SK-N-MC (cell line): ENCODE results near the gene MIA2.
"Not testable (repeated sequence)": the region's sequence is repeated elsewhere in the genome, so short reads cannot be mapped to it uniquely, and the experiment has no call there.

Source experiments
- DNase-seq: peaks from one replicate; pipeline ENCODE4 v3.0.0-alpha.2; 2011; ENCODE audit warnings: low read depth, low spot score
- H3K27ac ChIP-seq: fragments of 200-600 bp; sonication (generic); 2 replicates; pipeline ENCODE4 v1.5.1; 2016; ENCODE audit warnings: mixed run types
- H3K36me3 ChIP-seq: fragments of 200-600 bp; sonication (generic); 2 replicates; pipeline ENCODE4 v1.6.1; 2017; ENCODE audit warnings: antibody characterized with exemption, low read length, mixed read lengths; ENCODE audit not compliant: insufficient read depth
- H3K4me3 ChIP-seq: fragments of 200-600 bp; sonication (generic); 2 replicates; pipeline ENCODE4 v1.5.1; 2016
- H3K9ac ChIP-seq: fragments of 200-600 bp; sonication (generic); 2 replicates; pipeline ENCODE4 v1.8.0; 2017; ENCODE audit warnings: mixed run types, mixed read lengths; ENCODE audit not compliant: insufficient read length
- H3K9me3 ChIP-seq: fragments of 200-600 bp; sonication (generic); 2 replicates; pipeline ENCODE4 v1.6.1; 2017; ENCODE audit warnings: low read depth, mild to moderate bottlenecking, antibody characterized with exemption, low read length, moderate library complexity, mixed read lengths
- EZH2 ChIP-seq: fragments of 200-600 bp; sonication (generic); IDR thresholded peaks from one replicate; pipeline ENCODE4 v1.6.1; 2017; ENCODE audit warnings: antibody characterized with exemption
- FOXP2 ChIP-seq: optimal IDR thresholded peaks from 2 replicates; pipeline ENCODE3; 2011; ENCODE audit warnings: mild to moderate bottlenecking, moderate library complexity; ENCODE audit not compliant: insufficient read depth; ENCODE audit errors: extremely low read length, control extremely low read depth
- POLR2AphosphoS5 ChIP-seq: IDR thresholded peaks from 2 replicates; pipeline ENCODE4 v1.6.1; 2012; ENCODE audit warnings: mild to moderate bottlenecking, low read depth, low read length, borderline replicate concordance

The MIA2 gene

DNA sequence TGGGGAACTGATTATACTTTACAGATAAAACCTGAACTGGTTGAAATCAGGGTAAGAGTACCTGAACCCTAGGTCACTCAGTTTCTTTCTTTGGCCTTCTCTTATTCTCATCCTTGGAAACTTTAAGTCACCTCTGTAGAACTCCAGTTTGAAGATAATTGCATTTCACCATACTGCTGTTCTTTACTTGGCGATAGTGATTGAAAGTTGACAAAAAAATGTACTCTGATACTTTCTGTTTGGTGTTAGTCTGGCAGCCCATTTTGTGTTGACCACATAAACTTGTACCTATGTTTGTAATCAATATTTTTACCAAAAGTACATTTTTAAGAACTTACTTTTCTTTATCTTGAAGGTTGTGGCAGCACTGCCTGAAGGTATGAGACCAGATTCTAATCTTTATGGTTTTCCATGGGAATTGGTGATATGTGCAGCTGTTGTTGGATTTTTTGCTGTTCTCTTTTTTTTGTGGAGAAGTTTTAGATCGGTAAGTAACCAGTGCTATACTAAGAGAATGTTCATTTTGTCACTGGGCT lies 42.9 kb downstream of the MIA2 start:
- H3K36me3 ChIP-seq, result peaks cover 9% of the 10 kb centered on the region; the same call in 1 of the 2 replicates
- no peak for TF ChIP-seq POLR2AphosphoS5
- no peak for TF ChIP-seq EZH2
- no peak for TF ChIP-seq FOXP2
- DNase-seq, result no peak
- no peak overlapping the region for H3K4me3 ChIP-seq
- no peaks in the 10 kb centered on the region for H3K9me3 ChIP-seq
- H3K27ac ChIP-seq, result no peak overlapping the region
- no peak overlapping the region for H3K9ac ChIP-seq

DNA sequence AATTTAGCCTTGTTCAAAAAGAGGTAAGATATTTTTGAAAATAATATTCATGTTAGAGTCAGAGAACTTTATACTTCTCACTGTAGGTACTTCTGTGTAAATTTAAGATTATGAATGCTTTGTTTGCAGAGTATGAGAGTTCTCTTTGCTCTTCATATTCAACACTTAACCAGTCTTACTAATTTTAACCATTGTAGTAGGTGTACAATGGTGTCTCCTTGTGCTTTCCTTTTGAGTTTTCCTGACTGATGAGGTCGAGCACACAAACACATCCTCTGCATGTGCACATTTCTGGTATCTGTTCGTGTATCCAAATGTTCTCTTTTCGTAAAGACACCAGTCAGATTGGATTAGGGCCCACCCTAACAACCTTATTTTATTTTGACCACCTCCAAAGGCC lies 45.8 kb downstream of the MIA2 start:
- H3K9me3 ChIP-seq, result 0 out of 2 replicates have a peak, but pooled peaks cover 2% of the 10 kb centered on the region
- DNase-seq, result no peak
- TF ChIP-seq POLR2AphosphoS5 (no peak), FOXP2 (no peak), EZH2 (no peak)
- no peak overlapping the region for H3K27ac ChIP-seq
- H3K4me3 ChIP-seq, result no peak overlapping the region
- peaks cover 23% of the 10 kb centered on the region for H3K36me3 ChIP-seq
- no peak overlapping the region for H3K9ac ChIP-seq

DNA sequence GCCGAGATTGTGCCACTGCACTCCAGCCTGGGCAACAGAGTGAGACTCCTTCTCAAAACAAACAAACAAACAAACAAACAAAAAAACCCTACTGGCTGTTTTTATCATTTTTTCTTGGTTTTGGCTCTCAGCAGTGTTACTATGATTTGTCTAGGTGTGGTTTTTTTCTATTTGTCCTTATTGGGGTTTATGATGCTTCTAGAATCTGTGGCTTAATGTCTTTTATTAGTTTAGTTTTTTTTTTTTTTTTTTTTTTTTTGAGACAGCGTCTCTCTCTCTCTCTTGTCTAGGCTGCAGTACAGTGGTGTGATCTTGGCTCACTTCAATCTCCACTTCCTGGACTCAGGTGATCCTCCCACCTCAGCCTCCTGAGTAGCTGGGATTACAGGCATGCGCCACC lies 47.0 kb downstream of the MIA2 start:
- H3K9me3 ChIP-seq, DNase-seq, H3K4me3 ChIP-seq, H3K27ac ChIP-seq, H3K9ac ChIP-seq: not testable (repeated sequence)
- H3K36me3 ChIP-seq, result peaks cover 23% of the 10 kb centered on the region

DNA sequence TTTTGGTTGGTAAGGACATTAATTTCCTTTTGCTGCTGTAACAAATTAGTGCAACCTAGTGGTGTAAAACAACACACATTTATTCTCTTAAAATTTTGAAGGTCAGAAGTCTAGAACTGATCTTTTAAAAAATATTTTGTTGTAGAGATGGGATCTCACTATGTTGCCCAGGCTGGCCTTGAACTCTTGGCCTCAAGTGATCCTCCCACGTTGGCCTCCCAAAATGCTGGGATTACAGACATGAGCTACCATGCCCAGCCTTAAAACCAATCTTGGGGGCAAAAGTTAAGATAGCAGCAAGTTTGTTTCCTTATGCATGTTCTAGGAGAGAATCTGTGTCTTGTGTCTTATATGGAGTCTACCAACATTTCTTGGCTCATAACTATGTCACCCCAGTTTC lies 55.8 kb downstream of the MIA2 start:
- no peak for TF ChIP-seq EZH2
- no peak for TF ChIP-seq POLR2AphosphoS5
- no peak for TF ChIP-seq FOXP2
- H3K36me3 ChIP-seq, result peaks cover 5% of the 10 kb centered on the region
- no peak overlapping the region for H3K27ac ChIP-seq
- DNase-seq, result no peak
- H3K9me3 ChIP-seq, result no peaks in the 10 kb centered on the region
- H3K4me3 ChIP-seq, result no peak overlapping the region
- no peak overlapping the region for H3K9ac ChIP-seq

DNA sequence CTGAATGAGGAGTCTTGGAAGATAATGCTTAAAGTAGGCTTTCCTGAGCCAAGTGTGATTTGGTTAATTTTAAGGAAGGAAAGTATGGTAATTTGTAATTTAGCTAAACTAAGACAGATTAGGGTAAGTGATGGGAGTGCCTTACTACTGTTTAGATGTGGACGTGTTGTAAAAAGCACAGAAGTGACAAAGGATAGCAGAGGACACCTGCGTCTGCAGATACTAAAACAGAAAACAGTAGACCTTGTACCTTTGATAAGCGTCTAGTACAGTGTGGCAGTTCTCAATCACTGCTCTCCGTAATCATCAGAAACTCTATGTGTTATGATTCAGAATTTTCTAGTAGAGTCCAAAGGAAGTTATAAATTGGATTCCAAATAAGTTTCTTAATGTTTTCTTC lies 58.0 kb downstream of the MIA2 start:
- Histone ChIP-seq H3K27ac (no peak overlapping the region), H3K4me3 (no peak overlapping the region), H3K9me3 (no peaks in the 10 kb centered on the region), H3K36me3 (peaks cover 19% of the 10 kb centered on the region), H3K9ac (no peak overlapping the region)
- no peak for DNase-seq
- TF ChIP-seq POLR2AphosphoS5 (no peak), FOXP2 (no peak), EZH2 (no peak)

DNA sequence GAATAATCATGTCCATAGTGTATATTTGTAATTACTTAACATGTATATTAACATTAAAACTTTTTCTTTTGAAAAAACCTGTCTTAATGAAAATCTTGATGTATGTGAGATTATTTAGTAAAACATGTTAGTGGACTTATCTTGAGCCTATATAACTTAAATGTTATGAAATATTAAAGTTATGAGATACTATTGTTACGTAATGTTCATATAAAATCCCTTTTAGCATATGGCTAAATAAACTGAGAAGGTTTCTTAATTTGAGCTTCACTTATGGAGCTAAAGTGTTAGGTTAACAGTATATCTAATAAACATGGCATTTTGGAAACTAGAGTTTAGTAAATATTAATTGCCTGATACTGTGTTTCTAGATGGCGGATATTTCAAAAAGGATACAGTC lies 59.9 kb downstream of the MIA2 start:
- Histone ChIP-seq H3K9me3 (no peaks in the 10 kb centered on the region), H3K9ac (no peak overlapping the region), H3K27ac (no peak overlapping the region), H3K4me3 (no peak overlapping the region), H3K36me3 (peaks cover 27% of the 10 kb centered on the region)
- no peak for TF ChIP-seq EZH2
- TF ChIP-seq FOXP2, result no peak
- TF ChIP-seq POLR2AphosphoS5, result no peak
- no peak for DNase-seq

DNA sequence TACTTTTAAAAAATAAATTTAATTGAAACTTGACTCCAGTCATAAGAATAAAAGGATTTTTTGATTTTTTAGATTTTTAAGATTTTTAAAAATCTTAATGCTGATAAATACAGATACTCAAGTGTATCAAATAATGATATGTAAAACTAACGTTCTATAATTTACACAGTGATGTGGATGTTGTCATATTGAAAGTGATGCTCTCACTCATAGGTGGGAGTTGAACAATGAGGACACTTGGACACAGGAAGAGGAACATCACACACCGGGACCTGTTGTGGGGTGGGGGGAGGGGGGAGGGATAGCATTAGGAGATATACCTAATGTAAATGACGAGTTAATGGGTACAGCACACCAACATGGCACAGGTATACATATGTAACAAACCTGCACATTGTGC lies 66.7 kb downstream of the MIA2 start:
- not testable (repeated sequence) for H3K9ac ChIP-seq, H3K9me3 ChIP-seq, DNase-seq, H3K4me3 ChIP-seq, H3K27ac ChIP-seq
- H3K36me3 ChIP-seq, result peaks cover 24% of the 10 kb centered on the region

DNA sequence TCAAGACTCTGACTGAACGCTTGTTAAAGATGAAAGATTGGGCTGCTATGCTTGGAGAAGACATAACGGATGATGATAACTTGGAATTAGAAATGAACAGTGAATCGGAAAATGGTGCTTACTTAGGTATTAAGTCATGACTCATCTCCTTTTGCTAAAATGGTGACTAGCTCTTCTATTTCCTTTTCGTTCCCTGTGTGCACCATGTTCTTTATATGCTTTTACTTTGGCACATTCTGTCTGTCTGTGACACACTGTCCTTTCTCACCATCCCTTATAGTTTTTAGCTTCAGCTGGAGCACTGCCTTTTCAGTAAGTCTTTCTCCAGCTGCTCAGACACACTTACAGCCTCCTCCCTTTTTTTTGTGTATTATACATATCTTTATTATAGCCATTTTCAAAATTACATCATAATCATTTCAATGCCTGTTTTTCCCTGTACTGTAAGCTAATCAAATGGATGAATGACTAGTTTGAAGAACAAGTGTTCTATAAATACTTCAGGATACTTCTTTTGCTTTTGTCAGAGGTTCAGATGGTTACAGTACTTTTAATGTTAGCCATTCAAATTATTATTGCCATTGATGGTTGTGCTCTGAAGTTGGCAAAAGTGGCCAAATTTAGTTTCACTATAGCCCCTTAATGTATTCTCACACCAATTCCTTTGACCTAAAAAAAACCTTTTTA lies 68.6 kb downstream of the MIA2 start:
- Histone ChIP-seq H3K9ac (no peak overlapping the region), H3K27ac (no peak overlapping the region), H3K36me3 (peaks cover 18% of the 10 kb centered on the region), H3K9me3 (no peaks in the 10 kb centered on the region), H3K4me3 (no peak overlapping the region)
- no peak for DNase-seq
- TF ChIP-seq EZH2 (no peak), FOXP2 (no peak), POLR2AphosphoS5 (no peak)

DNA sequence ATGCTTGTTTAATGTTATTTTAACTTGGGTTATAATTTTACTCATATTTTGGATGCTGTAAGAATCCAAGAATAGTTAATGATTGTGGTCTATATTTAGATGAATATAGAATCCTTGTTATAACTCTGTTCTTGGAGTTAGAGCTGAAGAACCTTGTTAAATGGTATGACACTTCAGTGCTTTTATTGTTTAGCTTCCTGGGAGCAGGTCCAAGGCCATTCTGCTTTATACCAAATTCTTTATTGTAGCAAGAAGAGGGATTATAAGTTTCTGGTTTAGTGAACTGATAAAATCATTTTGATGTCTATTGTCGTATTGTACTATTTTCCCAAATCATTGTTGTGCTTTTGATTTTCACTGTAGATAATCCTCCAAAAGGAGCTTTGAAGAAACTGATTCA lies 69.4 kb downstream of the MIA2 start:
- Histone ChIP-seq H3K9ac (no peak overlapping the region), H3K4me3 (no peak overlapping the region), H3K36me3 (peaks cover 10% of the 10 kb centered on the region; the same call in 1 of the 2 replicates), H3K9me3 (no peaks in the 10 kb centered on the region), H3K27ac (no peak overlapping the region)
- DNase-seq, result no peak
- TF ChIP-seq FOXP2 (no peak), POLR2AphosphoS5 (no peak), EZH2 (no peak)
